ENCODE results near the gene EPB41L4A.

EPB41L4A gene

DNA sequence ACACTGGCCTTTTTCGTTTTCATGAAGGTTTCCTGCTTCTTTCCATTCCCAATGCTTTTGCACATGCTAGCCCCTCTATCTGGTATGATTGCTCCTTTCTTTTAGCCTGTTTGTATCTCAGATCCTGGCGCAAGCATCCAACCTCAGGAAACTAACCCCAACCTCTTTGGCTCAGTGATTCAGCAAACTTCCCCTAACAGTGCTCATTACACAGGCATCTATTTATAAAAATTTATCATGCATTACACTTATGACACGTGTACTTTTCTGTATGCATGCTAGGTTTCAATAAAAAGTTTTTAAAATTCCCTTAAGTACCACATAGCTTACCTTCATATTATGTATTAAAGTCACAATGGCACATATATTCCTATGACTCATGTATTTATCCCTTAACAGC lies 218.9 kb downstream of the EPB41L4A start:
- DNase-seq = no peak

GRCh38 chr5:112196584-112196983 lies 222.5 kb downstream of the EPB41L4A start:
- DNase-seq = no peak

DNA sequence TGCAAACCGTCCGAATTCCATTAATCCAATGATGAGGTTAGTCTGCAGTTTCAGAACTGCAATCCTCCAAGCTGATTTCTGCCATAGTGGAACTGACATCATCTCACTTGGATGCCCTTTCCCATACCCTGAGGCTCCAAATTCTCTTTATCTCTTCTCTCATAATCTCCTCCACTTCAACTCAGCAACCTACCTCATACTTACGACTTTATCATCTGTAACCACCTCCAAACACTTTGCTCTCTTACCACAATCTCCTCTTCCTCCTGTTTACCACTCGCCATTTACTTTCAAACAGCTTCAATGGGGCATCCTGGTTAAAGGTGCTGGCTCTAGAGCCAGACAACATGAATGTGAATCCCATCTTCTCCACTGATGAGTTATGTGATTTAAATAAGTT lies 223.2 kb downstream of the EPB41L4A start:
- DNase-seq = no peak

DNA sequence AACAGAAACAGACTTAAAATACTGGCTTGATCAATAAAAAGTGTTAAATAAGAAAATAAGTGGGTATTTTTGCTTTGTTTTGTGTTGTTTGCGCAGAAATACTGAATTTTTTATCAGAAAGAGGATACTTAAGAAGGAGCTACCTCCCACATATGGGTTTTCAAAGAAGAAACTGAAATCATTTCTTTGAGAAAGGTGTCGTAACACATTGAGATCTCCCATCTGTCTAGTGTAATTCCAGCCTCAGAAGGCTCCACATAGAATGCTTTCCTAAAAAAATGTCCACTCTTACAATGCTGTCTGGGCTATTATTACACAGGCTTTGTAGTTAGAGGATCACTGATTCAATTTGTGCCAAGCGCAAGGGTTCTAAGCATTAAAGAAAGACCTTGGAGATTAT lies 226.2 kb downstream of the EPB41L4A start:
- no peak for DNase-seq

- no peak for DNase-seq
Observed at GRCh38 chr5:112192072-112192471, 227.0 kb downstream of the EPB41L4A start.

DNA sequence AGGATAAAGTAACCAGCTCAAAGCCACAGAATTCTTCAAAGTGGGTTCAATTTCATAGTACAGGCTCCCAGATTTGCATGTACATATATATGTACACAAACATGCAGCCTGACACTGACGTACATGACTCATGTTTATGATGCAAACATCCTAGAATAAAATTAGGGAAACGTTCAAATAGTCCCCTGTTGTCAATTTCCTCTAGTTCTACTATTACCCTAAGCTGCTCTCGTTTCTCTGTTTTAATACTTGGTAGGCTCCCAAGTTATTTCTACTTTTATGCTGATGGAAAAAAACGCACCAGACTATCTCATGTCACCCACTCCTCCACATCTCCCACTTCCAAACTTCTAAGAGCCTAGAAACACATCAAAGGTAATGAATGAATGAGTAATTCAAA lies 229.7 kb downstream of the EPB41L4A start:
- DNase-seq = no peak

DNA sequence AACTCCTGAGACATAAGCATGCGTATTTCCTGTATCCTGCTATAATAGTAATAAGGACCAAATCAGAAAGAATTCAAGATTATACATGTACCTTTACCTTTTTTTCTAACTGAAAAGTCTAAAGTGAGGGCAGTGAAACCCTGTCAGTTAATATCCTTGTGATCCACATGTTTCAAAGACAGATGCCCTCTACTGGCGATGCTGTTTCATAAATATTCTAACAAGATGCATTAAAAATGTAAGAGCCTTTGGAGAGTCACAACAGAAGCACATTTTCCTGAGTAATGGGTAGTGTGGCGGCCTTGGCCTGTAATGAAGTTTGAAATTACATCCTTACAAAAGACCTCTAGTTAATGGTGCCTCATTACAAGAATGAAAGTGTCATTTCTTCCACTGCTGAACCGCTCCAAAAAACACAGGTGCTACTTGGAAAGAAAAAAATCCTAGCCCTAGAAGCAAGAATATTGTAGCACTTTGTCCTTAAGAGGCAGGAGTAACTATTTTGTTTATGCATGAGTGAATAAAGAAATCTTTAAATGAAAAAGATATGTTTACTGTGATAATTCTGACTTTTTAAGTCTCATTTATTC lies 232.6 kb downstream of the EPB41L4A start:
- DNase-seq = peak; percentile 6

DNA sequence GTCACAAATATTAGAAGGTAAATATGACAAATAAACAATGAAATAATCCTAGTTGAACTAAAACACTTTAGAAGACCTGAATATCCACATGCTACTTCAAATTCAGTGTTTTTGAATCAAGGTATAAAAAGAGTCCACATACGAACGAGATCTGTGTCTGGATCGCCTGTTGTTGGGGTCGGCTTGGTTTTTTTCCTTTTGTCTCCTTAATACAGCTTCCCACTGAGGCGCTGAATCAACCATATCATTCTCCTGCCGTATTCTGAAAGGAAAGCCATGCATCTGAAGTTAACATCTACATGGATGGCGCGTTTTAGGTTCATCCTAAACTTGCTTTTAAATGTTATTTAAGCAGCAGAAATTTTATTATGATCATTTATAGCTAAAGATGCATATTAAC lies 235.2 kb downstream of the EPB41L4A start:
- DNase-seq = no peak

GRCh38 chr5:112183103-112183711 lies 235.9 kb downstream of the EPB41L4A start:
- DNase-seq = no peak

DNA sequence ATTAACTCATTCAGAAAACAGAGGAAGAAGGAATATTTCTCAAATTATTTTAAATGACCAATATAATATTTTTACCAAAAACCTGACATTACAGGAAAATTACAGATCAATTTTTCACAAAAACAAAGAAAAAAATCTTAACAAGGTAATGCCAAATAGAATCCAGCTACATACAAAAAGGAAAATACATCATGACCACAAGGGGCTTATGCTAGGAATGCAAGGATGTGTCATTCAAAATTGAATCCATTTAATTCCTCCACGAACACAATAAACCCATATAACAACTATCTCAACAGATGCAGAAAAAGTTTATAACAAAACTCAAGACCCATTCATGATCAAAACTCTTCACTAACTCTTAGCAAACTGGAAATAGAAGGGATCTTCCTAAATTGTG lies 239.8 kb downstream of the EPB41L4A start:
- DNase-seq = no peak

DNA sequence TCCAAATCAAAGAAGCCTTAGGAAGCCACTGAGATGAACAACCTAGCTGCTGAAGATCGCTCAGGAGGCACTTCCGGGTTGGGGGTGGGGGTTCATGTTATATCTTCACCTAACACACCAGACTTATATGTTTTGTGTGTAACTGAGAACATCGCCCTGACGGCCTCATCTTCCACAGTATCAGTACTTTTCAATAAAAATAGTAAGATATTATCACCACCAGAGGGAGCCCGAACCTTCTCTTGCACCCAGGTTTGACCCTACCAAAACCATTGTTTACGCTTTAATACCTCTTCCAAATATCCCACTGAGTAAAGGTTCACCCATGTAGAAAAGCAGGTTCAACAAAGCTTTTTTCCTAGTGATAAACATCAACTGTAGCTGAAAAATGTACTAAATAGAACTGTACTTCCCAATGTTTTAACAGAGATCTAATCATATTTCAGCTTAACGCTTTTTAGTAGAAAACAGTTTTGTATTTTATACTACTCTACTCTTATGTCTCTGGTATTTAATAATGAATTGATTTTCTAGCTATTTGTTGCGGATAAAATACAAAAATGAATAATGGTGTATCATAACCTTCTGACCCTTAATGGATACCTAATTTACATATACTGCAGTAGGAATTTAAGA lies 244.0 kb downstream of the EPB41L4A start:
- peak; percentile 13 for DNase-seq

GRCh38 chr5:112165897-112166737 lies 253.0 kb downstream of the EPB41L4A start:
- DNase-seq = no peak

DNA sequence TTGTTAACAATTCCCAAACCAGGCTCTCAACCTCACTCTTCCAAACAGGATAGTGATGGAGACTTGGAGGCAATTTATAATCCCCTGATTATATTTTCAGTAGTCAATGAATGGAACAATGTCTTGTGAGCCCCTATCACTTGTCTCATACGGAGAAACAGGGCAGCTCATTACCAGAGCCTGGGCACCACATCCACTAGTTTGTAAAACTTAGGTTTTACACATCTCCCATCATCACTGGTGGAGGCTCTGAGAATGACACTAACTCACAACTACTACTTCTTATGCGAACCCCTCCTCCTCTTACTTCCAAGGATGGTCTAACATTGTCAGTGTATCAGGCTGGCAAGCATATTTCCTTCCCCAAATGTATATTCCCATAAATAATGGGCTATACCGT lies 253.7 kb downstream of the EPB41L4A start:
- DNase-seq = no peak

GRCh38 chr5:112163435-112163834 lies 255.6 kb downstream of the EPB41L4A start:
- DNase-seq = no peak

DNA sequence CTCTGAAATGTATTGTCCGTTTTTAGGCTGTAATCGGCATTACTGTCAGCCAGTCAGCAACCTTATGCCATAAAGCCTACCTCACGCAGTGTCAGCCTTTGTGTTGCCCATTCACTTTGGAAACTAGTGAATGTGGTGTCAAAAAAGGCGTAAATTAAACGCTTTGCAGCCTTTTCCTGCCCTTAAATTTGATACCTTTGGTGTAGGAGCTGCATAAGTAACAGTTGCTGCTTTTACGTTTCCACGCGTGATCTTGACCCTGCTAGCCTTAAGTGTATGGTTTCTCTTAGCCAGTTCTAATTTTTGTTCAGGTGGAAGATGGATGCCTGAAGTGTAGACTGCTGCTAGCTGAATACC lies 257.7 kb downstream of the EPB41L4A start:
- DNase-seq = no peak

- peak; percentile 84 for DNase-seq
Observed at GRCh38 chr5:112160652-112161391, 258.3 kb downstream of the EPB41L4A start.

- no peak for DNase-seq
Observed at GRCh38 chr5:112159435-112159834, 259.6 kb downstream of the EPB41L4A start.

DNA sequence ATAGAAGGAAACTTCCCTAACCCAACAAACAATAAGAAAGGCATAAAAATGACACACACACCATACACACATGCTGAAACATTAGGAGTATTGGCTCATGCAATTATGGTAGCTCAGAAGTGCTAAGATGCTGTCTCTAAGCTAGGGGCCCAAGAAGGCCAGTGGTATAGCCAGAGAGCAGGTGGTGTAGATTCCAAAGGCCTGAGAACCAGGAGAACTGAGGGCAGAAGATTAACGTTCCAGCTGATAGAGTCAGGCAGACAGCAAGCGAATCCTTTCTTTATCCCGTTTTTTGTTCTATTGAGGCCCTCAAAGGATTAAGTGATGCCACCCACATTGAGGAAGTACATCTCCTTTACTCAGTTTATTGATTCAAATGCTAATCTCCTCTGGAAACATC lies 262.9 kb downstream of the EPB41L4A start:
- no peak for DNase-seq

GRCh38 chr5:112154940-112155686 lies 264.0 kb downstream of the EPB41L4A start:
- no peak for DNase-seq

DNA sequence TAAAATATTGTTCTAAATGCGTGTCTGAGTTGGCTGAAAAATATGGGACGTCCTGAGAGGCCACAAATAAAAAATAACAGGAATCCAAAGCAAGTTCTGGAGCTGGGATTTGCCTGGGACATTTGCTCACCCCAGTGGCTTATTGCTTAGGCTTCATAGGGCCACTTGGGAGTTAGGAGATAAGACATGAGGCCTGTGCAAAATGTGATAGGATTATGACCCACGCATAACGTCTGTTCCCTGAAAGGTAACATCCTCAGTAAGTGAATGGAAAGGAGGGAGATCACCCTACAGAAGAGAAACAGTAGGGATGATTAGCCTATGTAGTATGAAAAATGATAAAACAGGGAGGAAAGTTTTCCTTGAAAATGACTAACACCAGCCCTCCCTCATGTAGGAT lies 269.4 kb downstream of the EPB41L4A start:
- DNase-seq = no peak

DNA sequence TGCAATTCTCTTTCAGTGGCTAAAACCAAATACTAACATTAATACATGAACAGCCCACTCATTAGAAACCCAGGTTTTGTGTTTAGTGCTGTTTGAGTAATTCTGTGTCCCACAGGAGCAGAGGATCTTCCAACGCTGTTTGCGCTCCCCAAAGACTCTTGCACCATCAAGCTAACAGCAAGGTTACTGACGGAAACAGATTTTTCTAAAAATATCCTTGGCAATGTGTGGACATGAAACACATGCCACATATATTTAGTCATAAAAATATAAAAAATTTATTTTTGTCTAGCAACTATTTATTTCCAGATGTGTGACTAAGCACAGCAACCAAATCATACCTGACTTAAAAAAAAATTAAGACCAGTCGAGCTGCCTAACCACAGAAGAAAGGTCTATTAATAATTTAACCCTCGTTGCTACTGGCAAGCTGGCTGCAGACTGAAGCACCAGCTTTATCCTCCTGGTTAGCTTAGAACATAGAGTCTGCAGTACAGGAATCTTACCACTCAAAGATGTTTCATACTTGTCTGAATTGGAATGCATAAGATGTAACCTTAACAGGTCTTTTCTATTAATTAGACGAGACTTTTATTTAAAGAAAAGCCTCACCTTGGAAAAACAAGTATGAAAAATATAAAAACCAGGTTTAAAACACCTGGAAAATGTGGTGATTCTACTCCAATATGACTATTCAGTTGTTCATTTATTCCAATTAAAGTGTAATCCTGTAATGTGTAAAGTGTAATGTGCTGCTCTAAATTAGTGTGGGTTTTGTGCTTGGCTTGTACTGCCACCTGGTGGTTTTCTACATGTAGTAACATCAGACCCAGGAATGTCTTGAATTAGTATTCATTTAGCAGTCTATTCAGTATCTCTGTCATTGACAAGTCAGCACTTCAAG lies 272.5 kb downstream of the EPB41L4A start:
- DNase-seq = peak; percentile 45

Measured in effector CD4-positive, alpha-beta T cell (primary cell).